H9 (cell line): ENCODE results near the gene STON2. TPM values are rescaled to one million over a fixed set of nuclear protein-coding genes. Genes with fewer than 3 reads are reported as not detected.

Experiments used
- DNase-seq: peaks from one replicate; pipeline ENCODE4 v3.0.0-alpha.2; 2017
- H2AFZ ChIP-seq: one replicate; pipeline ENCODE4 v1.6.1; 2013; ENCODE audit warnings: mild to moderate bottlenecking, low read length, control low read depth, moderate library complexity
- H2AK5ac ChIP-seq: 2 replicates; pipeline ENCODE4 v1.6.1; 2013; ENCODE audit warnings: low read length, control low read depth, mixed read lengths; ENCODE audit not compliant: insufficient read length
- H2BK120ac ChIP-seq: one replicate; pipeline ENCODE4 v1.6.1; 2013; ENCODE audit warnings: low read depth, mild to moderate bottlenecking, low read length, control low read depth, inconsistent platforms; ENCODE audit not compliant: poor library complexity, severe bottlenecking
- H2BK12ac ChIP-seq: 2 replicates; pipeline ENCODE4 v1.6.1; 2013; ENCODE audit warnings: low read length, control low read depth, mixed read lengths, low read depth; ENCODE audit not compliant: insufficient read length
- H2BK15ac ChIP-seq: 2 replicates; pipeline ENCODE4 v1.6.1; 2013; ENCODE audit warnings: low read depth, low read length, control low read depth
- H2BK20ac ChIP-seq: one replicate; pipeline ENCODE4 v1.6.1; 2013; ENCODE audit warnings: low read depth, mild to moderate bottlenecking, low read length, control low read depth, inconsistent platforms; ENCODE audit not compliant: poor library complexity, severe bottlenecking
- H2BK5ac ChIP-seq: 2 replicates; pipeline ENCODE4 v1.6.1; 2013; ENCODE audit warnings: low read length, control low read depth, mixed read lengths; ENCODE audit not compliant: insufficient read length
- H3K14ac ChIP-seq: 2 replicates; pipeline ENCODE4 v1.6.1; 2013; ENCODE audit warnings: low read length, control low read depth; ENCODE audit not compliant: insufficient read depth
- H3K18ac ChIP-seq: 2 replicates; pipeline ENCODE4 v1.6.1; 2013; ENCODE audit warnings: low read depth, mild to moderate bottlenecking, mixed read lengths, low read length, control low read depth; ENCODE audit not compliant: insufficient read length
- H3K23ac ChIP-seq: 2 replicates; pipeline ENCODE4 v1.6.1; 2013; ENCODE audit warnings: low read length, control low read depth, mixed read lengths, low read depth; ENCODE audit not compliant: insufficient read length
- H3K23me2 ChIP-seq: 2 replicates; pipeline ENCODE4 v1.6.1; 2013; ENCODE audit warnings: low read depth, mild to moderate bottlenecking, mixed read lengths, low read length, control low read depth; ENCODE audit not compliant: insufficient read length, poor library complexity, severe bottlenecking
- H3K27ac ChIP-seq: 2 replicates; pipeline ENCODE4 v1.5.1; 2013; ENCODE audit warnings: low read length, control low read depth, mixed read lengths, low read depth; ENCODE audit not compliant: insufficient read length
- H3K27me3 ChIP-seq: 2 replicates; pipeline ENCODE4 v1.6.1; 2013; ENCODE audit warnings: low read length, control low read depth, inconsistent platforms; ENCODE audit not compliant: insufficient read depth
- H3K4ac ChIP-seq: 2 replicates; pipeline ENCODE4 v1.6.1; 2013; ENCODE audit warnings: low read depth, mild to moderate bottlenecking, control low read depth, inconsistent platforms, low read length, moderate library complexity
- H3K4me1 ChIP-seq: 2 replicates; pipeline ENCODE4 v1.6.1; 2013; ENCODE audit warnings: low read length, control low read depth, inconsistent platforms; ENCODE audit not compliant: insufficient read depth
- H3K4me2 ChIP-seq: 2 replicates; pipeline ENCODE4 v1.6.1; 2013; ENCODE audit warnings: low read length, control low read depth, mixed read lengths; ENCODE audit not compliant: insufficient read length, insufficient read depth
- H3K56ac ChIP-seq: 2 replicates; pipeline ENCODE4 v1.6.1; 2013; ENCODE audit warnings: low read depth, mild to moderate bottlenecking, mixed read lengths, low read length, control low read depth; ENCODE audit not compliant: insufficient read length
- H3K79me1 ChIP-seq: 2 replicates; pipeline ENCODE4 v1.6.1; 2013; ENCODE audit warnings: low read depth, mild to moderate bottlenecking, moderate library complexity, low read length, control low read depth, inconsistent platforms; ENCODE audit not compliant: insufficient read depth, poor library complexity, severe bottlenecking
- H3K79me2 ChIP-seq: 2 replicates; pipeline ENCODE4 v1.6.1; 2013; ENCODE audit warnings: low read length, control low read depth, inconsistent platforms; ENCODE audit not compliant: insufficient read depth
- H3K9ac ChIP-seq: 2 replicates; pipeline ENCODE4 v1.6.1; 2013; ENCODE audit warnings: low read length, control low read depth, mixed read lengths; ENCODE audit not compliant: insufficient read length; ENCODE audit errors: extremely low read depth
- H3K9me3 ChIP-seq: one replicate; pipeline ENCODE4 v1.6.1; 2013; ENCODE audit warnings: low read depth, low read length, inconsistent platforms; ENCODE audit not compliant: control insufficient read depth
- H3T11ph ChIP-seq: one replicate; pipeline ENCODE4 v1.6.1; 2013; ENCODE audit warnings: mild to moderate bottlenecking, low read length, control low read depth, inconsistent platforms
- H4K20me1 ChIP-seq: one replicate; pipeline ENCODE4 v1.6.1; 2013; ENCODE audit not compliant: control insufficient read depth, insufficient read length, insufficient read depth
- H4K5ac ChIP-seq: 2 replicates; pipeline ENCODE4 v1.6.1; 2013; ENCODE audit warnings: low read depth, mild to moderate bottlenecking, mixed read lengths, low read length, control low read depth; ENCODE audit not compliant: insufficient read length
- H4K8ac ChIP-seq: replicated peaks from 2 replicates; pipeline ENCODE4 v1.6.1; 2013; ENCODE audit warnings: low read length, control low read depth, mixed read lengths, low read depth; ENCODE audit not compliant: insufficient read length
- H4K91ac ChIP-seq: 2 replicates; pipeline ENCODE4 v1.6.1; 2013; ENCODE audit warnings: low read depth, mild to moderate bottlenecking, moderate library complexity, mixed read lengths, low read length, control low read depth; ENCODE audit not compliant: insufficient read length
- H3K27ac Mint-ChIP-seq, 3 experiments: 2 replicates in 2 of 3; 3 replicates in 1 of 3; pipeline ENCODE4 v1.8.0; 2020 to 2021; ENCODE audit warnings: mixed read lengths in 3 of 3, mild to moderate bottlenecking in 1 of 3, moderate library complexity in 1 of 3
- H3K27me3 Mint-ChIP-seq: 2 replicates; pipeline ENCODE4 v1.8.0; 2021; ENCODE audit warnings: low read depth, mild to moderate bottlenecking, moderate library complexity, mixed read lengths
- H3K36me3 Mint-ChIP-seq, 3 experiments: 2 replicates in 2 of 3; 3 replicates in 1 of 3; pipeline ENCODE4 v1.8.0; 2020 to 2021; ENCODE audit warnings: low read depth in 3 of 3, mixed read lengths in 3 of 3; ENCODE audit not compliant: insufficient read depth in 1 of 3
- H3K4me1 Mint-ChIP-seq, 2 experiments: 2 replicates each; pipeline ENCODE4 v1.8.0; 2020; ENCODE audit warnings: mixed read lengths in 2 of 2
- H3K4me3 Mint-ChIP-seq, 2 experiments: 2 replicates in 1 of 2; 3 replicates in 1 of 2; pipeline ENCODE4 v1.8.0; 2020 to 2021; ENCODE audit warnings: mild to moderate bottlenecking in 2 of 2, mixed read lengths in 2 of 2, moderate library complexity in 1 of 2
- H3K9me3 Mint-ChIP-seq, 2 experiments: 2 replicates in 1 of 2; 3 replicates in 1 of 2; pipeline ENCODE4 v1.8.0; 2020; ENCODE audit warnings: mild to moderate bottlenecking in 2 of 2, mixed read lengths in 2 of 2, moderate library complexity in 1 of 2
- CTCF ChIP-seq: fragments of 200-600 bp; sonication (generic); conservative IDR thresholded peaks from 3 replicates; pipeline ENCODE4 v1.8.0; 2021; ENCODE audit warnings: antibody characterized with exemption, mild to moderate bottlenecking
- WGBS: extraction: QIAGEN DNeasy Blood & Tissue Kit; methylation state at CpG from one replicate; pipeline ENCODE4 v1.1.7; 2013; ENCODE audit warnings: missing lambda C conversion rate, low lambda C conversion rate, mixed read lengths; ENCODE audit not compliant: insufficient read length; ENCODE audit errors: extremely low coverage; 5-methylcytosine and 5-hydroxymethylcytosine counted together
- total RNA-seq: library from RNA; stranded (reverse); gene quantifications from 2 replicates; pipeline ENCODE4 v1.2.1, GENCODE V29; 2021

The STON2 gene
- total RNA-seq, 1 experiment from 2014 or later = 62.9 TPM

GRCh38 chr14:81402123-81402495, 2.0 kb upstream of the STON2 start:
- WGBS = no CpG with 5 or more reads among the region's 2 CpGs
- Mint-ChIP-seq H3K4me3 (no peak overlapping the region), H3K9me3 (no peaks in the 10 kb centered on the region), H3K4me1 (peaks cover 8 to 15% of the 10 kb centered on the region in 2 experiments), H3K36me3 (peaks cover 12 to 17% (median 17%) of the 10 kb centered on the region in 3 experiments; a peak in 6 of 7 replicates), H3K27me3 (no peaks in the 10 kb centered on the region), H3K27ac (peak overlapping the region in 1 of 3 experiments; percentile 45; a peak in 2 of 7 replicates)
- Histone ChIP-seq H2BK120ac (no peak overlapping the region), H3K56ac (no peak overlapping the region), H3K9ac (no peak overlapping the region), H4K91ac (no peak overlapping the region), H3K23ac (no peak overlapping the region), H2BK15ac (no peak overlapping the region), H2BK20ac (no peak overlapping the region), H4K8ac (no peak overlapping the region), H3K9me3 (no peaks in the 10 kb centered on the region), H3K4me1 (no peaks in the 10 kb centered on the region), H4K20me1 (no peaks in the 10 kb centered on the region), H3K4ac (no peak overlapping the region), H3K79me2 (no peaks in the 10 kb centered on the region), H3K4me2 (no peak overlapping the region), H2BK12ac (no peak overlapping the region), H3T11ph (no peak overlapping the region), H3K23me2 (no peaks in the 10 kb centered on the region), H3K79me1 (no peaks in the 10 kb centered on the region), H2BK5ac (no peak overlapping the region), H3K27me3 (no peaks in the 10 kb centered on the region), H2AK5ac (no peak overlapping the region), H3K14ac (no peak overlapping the region), H3K27ac (no peak overlapping the region), H2AFZ (no peak overlapping the region), H4K5ac (no peak overlapping the region), H3K18ac (no peak overlapping the region)
- TF ChIP-seq CTCF = no peak
- DNase-seq = no peak
